H1 (cell line): Measurements from ENCODE around the gene LARP4B. TPM values are rescaled to one million over a fixed set of nuclear protein-coding genes. Genes with fewer than 3 reads are reported as not detected.

ENCODE experiments used
- CTCF ChIA-PET: fragments of 300-600 bp; sonication (Branson Sonifier 250); formaldehyde crosslinking; loops from one replicate; lab custom pipeline; 2021; ENCODE audit not compliant: partially characterized antibody; lab: Charles Lee
- POLR2A ChIA-PET: fragments of 300-600 bp; sonication (Branson Sonifier 250); formaldehyde crosslinking; loops from one replicate; lab custom pipeline; 2021; ENCODE audit warnings: inconsistent platforms; ENCODE audit not compliant: partially characterized antibody; lab: Charles Lee
- DNase-seq, 2 experiments: peaks; one replicate each; pipeline versions ENCODE4 v3.0.0 to v3.0.0-alpha.2; 2010 to 2022; ENCODE audit warnings: low spot score in 2 of 2, low read depth in 1 of 2, mixed read lengths in 1 of 2
- FAIRE-seq: peaks from 2 replicates; lab custom pipeline; 2011; peaks lifted over from hg19 to GRCh38; lab: Jason Lieb, UNC
- H2AFZ ChIP-seq: 2 replicates; pipeline ENCODE4 v1.8.1; 2012; ENCODE audit warnings: low read length, inconsistent platforms
- H2AK5ac ChIP-seq: 2 replicates; pipeline ENCODE4 v1.6.1; 2013; ENCODE audit warnings: low read depth, low read length
- H2BK120ac ChIP-seq: replicated peaks from 2 replicates; pipeline ENCODE3; 2013; ENCODE audit warnings: low read depth, low read length, inconsistent platforms
- H2BK12ac ChIP-seq: 2 replicates; pipeline ENCODE4 v1.6.1; 2013; ENCODE audit warnings: low read depth, low read length
- H2BK15ac ChIP-seq: 2 replicates; pipeline ENCODE4 v1.6.1; 2013; ENCODE audit warnings: low read length
- H2BK20ac ChIP-seq: 2 replicates; pipeline ENCODE4 v1.6.1; 2013; ENCODE audit warnings: low read length
- H2BK5ac ChIP-seq: 2 replicates; pipeline ENCODE4 v1.6.1; 2013; ENCODE audit warnings: low read depth, low read length
- H3K14ac ChIP-seq: 2 replicates; pipeline ENCODE4 v1.6.1; 2013; ENCODE audit warnings: inconsistent platforms; ENCODE audit not compliant: insufficient read length
- H3K18ac ChIP-seq: 2 replicates; pipeline ENCODE4 v1.6.1; 2013; ENCODE audit warnings: low read length; ENCODE audit errors: extremely low read depth
- H3K23ac ChIP-seq: 2 replicates; pipeline ENCODE4 v1.6.1; 2013; ENCODE audit warnings: inconsistent platforms; ENCODE audit not compliant: insufficient read length
- H3K23me2 ChIP-seq: 2 replicates; pipeline ENCODE4 v1.6.1; 2013; ENCODE audit warnings: low read depth, low read length
- H3K27ac ChIP-seq: 2 replicates; pipeline ENCODE4 v1.6.1; 2011; ENCODE audit warnings: low read depth, low read length, inconsistent platforms
- H3K27me3 ChIP-seq, 4 experiments: replicated peaks in 1 of 4; 1 replicate in 1 of 4; 2 replicates in 3 of 4; pipeline versions ENCODE4 v1.6.1 to v1.8.1; 2011 to 2013; ENCODE audit warnings: low read length in 3 of 4, mild to moderate bottlenecking in 3 of 4, inconsistent platforms in 2 of 4, mixed read lengths in 2 of 4, moderate library complexity in 1 of 4; ENCODE audit not compliant: control insufficient read depth in 3 of 4, insufficient read depth in 3 of 4; ENCODE audit errors: extremely low read depth in 1 of 4
- H3K36me3 ChIP-seq, 4 experiments: 2 replicates each; pipeline versions ENCODE4 v1.6.1 to v1.8.1; 2011 to 2013; ENCODE audit warnings: mild to moderate bottlenecking in 4 of 4, low read length in 3 of 4, moderate library complexity in 2 of 4, control low read depth in 1 of 4, inconsistent platforms in 1 of 4; ENCODE audit not compliant: insufficient read depth in 4 of 4, control insufficient read depth in 2 of 4
- H3K4ac ChIP-seq: replicated peaks from 2 replicates; pipeline ENCODE3; 2013; ENCODE audit warnings: low read length, low read depth, mixed read lengths, inconsistent platforms; ENCODE audit not compliant: insufficient read length
- H3K4me1 ChIP-seq, 4 experiments: replicated peaks in 1 of 4; 1 replicate in 1 of 4; 2 replicates in 3 of 4; pipeline versions ENCODE4 v1.6.1 to v1.8.1; 2011 to 2013; ENCODE audit warnings: low read length in 3 of 4, inconsistent platforms in 2 of 4, mixed read lengths in 1 of 4; ENCODE audit not compliant: insufficient read depth in 4 of 4, control insufficient read depth in 3 of 4
- H3K4me2 ChIP-seq, 2 experiments: 2 replicates each; pipeline versions ENCODE4 v1.6.1 to v1.8.1; 2011 to 2013; ENCODE audit warnings: low read depth in 2 of 2, low read length in 2 of 2, control low read depth in 1 of 2, inconsistent platforms in 1 of 2, mild to moderate bottlenecking in 1 of 2; ENCODE audit not compliant: insufficient read depth in 1 of 2
- H3K4me3 ChIP-seq, 4 experiments: fragments of 200-600, 300-600 bp in 1 of 4; sonication (generic), shearing (Covaris generic), sonication (Bioruptor Twin) in 1 of 4; 2 replicates each; pipeline versions ENCODE4 v1.5.1 to v1.8.1; 2011 to 2016; ENCODE audit warnings: low read length in 4 of 4, low read depth in 3 of 4, control low read depth in 2 of 4, inconsistent platforms in 2 of 4, mild to moderate bottlenecking in 2 of 4, mixed read lengths in 1 of 4, moderate library complexity in 1 of 4; ENCODE audit not compliant: insufficient read depth in 2 of 4; ENCODE audit errors: extremely low read depth in 1 of 4
- H3K56ac ChIP-seq: replicated peaks from 2 replicates; pipeline ENCODE3; 2013; ENCODE audit warnings: low read depth, mild to moderate bottlenecking, mixed read lengths, low read length, inconsistent platforms; ENCODE audit not compliant: insufficient read length
- H3K79me1 ChIP-seq: 2 replicates; pipeline ENCODE4 v1.6.1; 2013; ENCODE audit warnings: low read depth, low read length, control low read depth
- H3K79me2 ChIP-seq, 2 experiments: 2 replicates each; pipeline versions ENCODE4 v1.6.1 to v1.8.1; 2012 to 2013; ENCODE audit warnings: low read length in 2 of 2, mild to moderate bottlenecking in 2 of 2, inconsistent platforms in 1 of 2; ENCODE audit not compliant: insufficient read depth in 2 of 2, control insufficient read depth in 1 of 2
- H3K9ac ChIP-seq, 4 experiments: replicated peaks in 1 of 4; 1 replicate in 1 of 4; 2 replicates in 3 of 4; pipeline versions ENCODE4 v1.6.1 to v1.8.1; 2011 to 2013; ENCODE audit warnings: low read depth in 3 of 4, low read length in 3 of 4, control low read depth in 2 of 4, mild to moderate bottlenecking in 2 of 4, moderate library complexity in 2 of 4, inconsistent platforms in 1 of 4; ENCODE audit errors: extremely low read depth in 1 of 4
- H3K9me3 ChIP-seq, 2 experiments: 2 replicates each; pipeline versions ENCODE4 v1.6.1 to v1.8.1; 2012 to 2013; ENCODE audit warnings: mild to moderate bottlenecking in 2 of 2, moderate library complexity in 2 of 2, control low read depth in 1 of 2, inconsistent platforms in 1 of 2, low read depth in 1 of 2, low read length in 1 of 2, mixed read lengths in 1 of 2; ENCODE audit not compliant: insufficient read depth in 2 of 2
- H4K20me1 ChIP-seq, 2 experiments: replicated peaks in 1 of 2; 2 replicates each; pipeline versions ENCODE3 to v1.8.1; 2011 to 2013; ENCODE audit warnings: inconsistent platforms in 2 of 2, low read length in 2 of 2, mild to moderate bottlenecking in 1 of 2; ENCODE audit not compliant: insufficient read depth in 2 of 2, control insufficient read depth in 1 of 2
- H4K5ac ChIP-seq: 2 replicates; pipeline ENCODE4 v1.6.1; 2013; ENCODE audit warnings: low read length, low read depth, mixed read lengths, inconsistent platforms; ENCODE audit not compliant: insufficient read length
- H4K8ac ChIP-seq: 2 replicates; pipeline ENCODE4 v1.8.0; 2013; ENCODE audit warnings: mild to moderate bottlenecking, moderate library complexity, low read length, inconsistent platforms; ENCODE audit not compliant: insufficient read depth; ENCODE audit errors: extremely low read depth
- H4K91ac ChIP-seq: replicated peaks from 2 replicates; pipeline ENCODE3; 2013; ENCODE audit warnings: low read length, mixed read lengths, inconsistent platforms; ENCODE audit not compliant: insufficient read length
- BACH1 ChIP-seq: IDR thresholded peaks from 2 replicates; pipeline ENCODE4 v1.6.1; 2012; ENCODE audit warnings: low read length, improper control_type of control experiment
- FOSL1 ChIP-seq: IDR thresholded peaks from 2 replicates; pipeline ENCODE4 v1.6.1; 2011; ENCODE audit warnings: mild to moderate bottlenecking, low read depth, low read length, moderate library complexity; ENCODE audit not compliant: insufficient read depth
- GABPA ChIP-seq: IDR thresholded peaks from 2 replicates; pipeline ENCODE4 v1.6.1; 2011; ENCODE audit warnings: mild to moderate bottlenecking, low read length, moderate library complexity, borderline replicate concordance; ENCODE audit not compliant: insufficient read depth
- GTF2F1 ChIP-seq: IDR thresholded peaks from 2 replicates; pipeline ENCODE4 v1.6.1; 2012; ENCODE audit warnings: low read depth, low read length, improper control_type of control experiment, borderline replicate concordance
- POLR2A ChIP-seq, 2 experiments: IDR thresholded peaks; 1 replicate in 1 of 2; 2 replicates in 1 of 2; pipeline ENCODE4 v1.6.1; 2011; ENCODE audit warnings: low read depth in 2 of 2, low read length in 2 of 2, mild to moderate bottlenecking in 2 of 2; ENCODE audit errors: control extremely low read depth in 1 of 2
- RBBP5 ChIP-seq: IDR thresholded peaks from 2 replicates; pipeline ENCODE4 v1.7.1; 2012; ENCODE audit warnings: low read depth, mild to moderate bottlenecking, inconsistent platforms, low read length, moderate library complexity, borderline replicate concordance
- SIN3A ChIP-seq, 2 experiments: IDR thresholded peaks in 1 of 2; conservative IDR thresholded peaks in 1 of 2; 2 replicates each; pipeline ENCODE4 v1.6.1; 2011 to 2012; ENCODE audit warnings: low read length in 2 of 2, improper control_type of control experiment in 1 of 2, low read depth in 1 of 2, mild to moderate bottlenecking in 1 of 2
- SP1 ChIP-seq: IDR thresholded peaks from 2 replicates; pipeline ENCODE4 v1.6.1; 2011; ENCODE audit warnings: low read depth, low read length
- TBP ChIP-seq: IDR thresholded peaks from 2 replicates; pipeline ENCODE4 v1.6.1; 2011; ENCODE audit warnings: low read depth, low read length, improper control_type of control experiment
- TEAD4 ChIP-seq: IDR thresholded peaks from 2 replicates; pipeline ENCODE4 v1.6.1; 2012; ENCODE audit warnings: low read depth, low read length, inconsistent platforms, mixed read lengths
- WGBS, 2 experiments: shearing (Covaris generic) in 1 of 2; methylation state at CpG; one replicate each; pipeline versions ENCODE4 v1.1.6 to v1.1.7; 2013 to 2015; ENCODE audit warnings: low lambda C conversion rate in 2 of 2, mixed read lengths in 2 of 2, inconsistent platforms in 1 of 2, low coverage in 1 of 2, missing lambda C conversion rate in 1 of 2; ENCODE audit not compliant: insufficient replicate concordance in 2 of 2, insufficient coverage in 1 of 2, insufficient read length in 1 of 2; ENCODE audit errors: extremely low coverage in 1 of 2, missing lambda C conversion rate in 1 of 2; 5-methylcytosine and 5-hydroxymethylcytosine counted together
- polyA plus RNA-seq, 7 experiments: library from polyadenylated mRNA; depleted of rRNA in 3 of 7; stranded (reverse) in 5 of 7; unstranded in 2 of 7; fragments of >200 nt in 5 of 7; fragments of 200-250 nt in 2 of 7; gene quantifications; 1 replicate in 5 of 7; 2 replicates in 1 of 7; 4 replicates in 1 of 7; pipeline versions ENCODE4 v1.2.1 to v1.2.3, GENCODE V29; 2011 to 2013; ENCODE audit warnings: missing spikeins in 2 of 7, mixed read lengths in 2 of 7
- total RNA-seq: library from RNA; stranded (reverse); fragmentation: NEBNext Ultra II Directional; extraction: Animal tissue kit (Norgen Biotek cat#: 25700); gene quantifications from 2 replicates; pipeline ENCODE4 v1.2.1, GENCODE V29; 2021
- TF ChIP-seq, protein P1 (sequence below), 3 experiments: IDR thresholded peaks; 1 replicate in 2 of 3; 2 replicates in 1 of 3; pipeline versions ENCODE4 v1.5.1 to v1.6.1; 2011; ENCODE audit warnings: low read length in 3 of 3, mild to moderate bottlenecking in 3 of 3, inconsistent platforms in 2 of 3, low read depth in 1 of 3, moderate library complexity in 1 of 3; ENCODE audit not compliant: insufficient read depth in 1 of 3; ENCODE audit errors: control extremely low read depth in 1 of 3

LARP4B gene
- total and polyA plus RNA-seq, 2 of the 8 experiments (the other 6 are each of a cell fraction or from before 2014, with no cell fraction given): 20.1 to 78.6 TPM

- Histone ChIP-seq H2BK12ac (no peak overlapping the region), H3K4me2 (no peak overlapping the region), H3K27me3 (no peaks in the 10 kb centered on the region), H3K79me2 (peaks cover 9 to 93% of the 10 kb centered on the region in 2 experiments), H3K4ac (no peak overlapping the region), H4K8ac (no peak overlapping the region), H3K23ac (no peak overlapping the region), H2BK15ac (no peak overlapping the region), H3K14ac (no peak overlapping the region), H4K91ac (no peak overlapping the region), H3K9me3 (no peaks in the 10 kb centered on the region), H3K36me3 (no peaks in the 10 kb centered on the region), H2BK120ac (no peak overlapping the region), H3K9ac (no peak overlapping the region), H2AK5ac (no peak overlapping the region), H3K27ac (no peak overlapping the region), H3K79me1 (peaks cover 2% of the 10 kb centered on the region; the same call in 1 of the 2 replicates), H3K23me2 (no peaks in the 10 kb centered on the region), H4K5ac (no peak overlapping the region), H2BK20ac (no peak overlapping the region), H4K20me1 (peaks cover 5 to 14% of the 10 kb centered on the region in 2 experiments), H3K4me3 (no peak overlapping the region), H3K4me1 (no peaks in the 10 kb centered on the region), H3K56ac (no peak overlapping the region), H3K18ac (no peak overlapping the region), H2BK5ac (no peak overlapping the region), H2AFZ (no peak overlapping the region)
- no peak for DNase-seq
- POLR2A ChIA-PET: interaction anchor here (0.6 to 1.6 kb wide), 5 partner anchors 9 to 34 kb away, joined by 3 to 8 read pairs (median 3); partner anchors contain the start of gene LARP4B
- no peak for FAIRE-seq
- 96% methylated on average over 2 of the region's 2 CpGs; no CpG with 5 or more reads in 1 of the 2 experiments for whole genome bisulfite sequencing, 2 experiments
- CTCF ChIA-PET: interaction anchor here (0.6 to 1.1 kb wide), 4 partner anchors 13 to 364 kb away, joined by 3 to 4 read pairs (median 4); no protein-coding TSS in a partner anchor
- no peak for TF ChIP-seq TEAD4
- TF ChIP-seq BACH1: no peak
- no peak for TF ChIP-seq GTF2F1
- no peak for TF ChIP-seq RBBP5
- TF ChIP-seq POLR2A (IDR thresholded peaks at IDR 0.05; ENCODE audit: control extremely low read depth in 1 of 2, low read depth in 2 of 2, low read length in 2 of 2): no peak
- TF ChIP-seq GABPA: no peak
- TF ChIP-seq, protein P1, sequence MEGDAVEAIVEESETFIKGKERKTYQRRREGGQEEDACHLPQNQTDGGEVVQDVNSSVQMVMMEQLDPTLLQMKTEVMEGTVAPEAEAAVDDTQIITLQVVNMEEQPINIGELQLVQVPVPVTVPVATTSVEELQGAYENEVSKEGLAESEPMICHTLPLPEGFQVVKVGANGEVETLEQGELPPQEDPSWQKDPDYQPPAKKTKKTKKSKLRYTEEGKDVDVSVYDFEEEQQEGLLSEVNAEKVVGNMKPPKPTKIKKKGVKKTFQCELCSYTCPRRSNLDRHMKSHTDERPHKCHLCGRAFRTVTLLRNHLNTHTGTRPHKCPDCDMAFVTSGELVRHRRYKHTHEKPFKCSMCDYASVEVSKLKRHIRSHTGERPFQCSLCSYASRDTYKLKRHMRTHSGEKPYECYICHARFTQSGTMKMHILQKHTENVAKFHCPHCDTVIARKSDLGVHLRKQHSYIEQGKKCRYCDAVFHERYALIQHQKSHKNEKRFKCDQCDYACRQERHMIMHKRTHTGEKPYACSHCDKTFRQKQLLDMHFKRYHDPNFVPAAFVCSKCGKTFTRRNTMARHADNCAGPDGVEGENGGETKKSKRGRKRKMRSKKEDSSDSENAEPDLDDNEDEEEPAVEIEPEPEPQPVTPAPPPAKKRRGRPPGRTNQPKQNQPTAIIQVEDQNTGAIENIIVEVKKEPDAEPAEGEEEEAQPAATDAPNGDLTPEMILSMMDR (IDR thresholded peaks at IDR 0.05; ENCODE audit: control extremely low read depth in 1 of 3, insufficient read depth in 1 of 3, low read depth in 1 of 3, low read length in 3 of 3): no peak
- TF ChIP-seq SP1: no peak
- TF ChIP-seq FOSL1: no peak
- no peak for TF ChIP-seq SIN3A (conservative IDR thresholded peaks at IDR 0.05 in 1 of 2, IDR thresholded peaks at IDR 0.05 in 1 of 2; ENCODE audit: low read depth in 1 of 2, low read length in 2 of 2)
- no peak for TF ChIP-seq TBP
Measured at GRCh38 chr10:896982-897381, 34.5 kb downstream of the LARP4B start.
